EH (cell line): ENCODE data around the gene TMEM184A.
"Not testable (repeated sequence)": the region's sequence is repeated elsewhere in the genome, so short reads cannot be mapped to it uniquely, and the experiment has no call there.

Experiments used
- DNase-seq: peaks from one replicate; pipeline ENCODE4 v3.0.0-alpha.2; 2015; ENCODE audit warnings: low read depth

TMEM184A gene

DNA sequence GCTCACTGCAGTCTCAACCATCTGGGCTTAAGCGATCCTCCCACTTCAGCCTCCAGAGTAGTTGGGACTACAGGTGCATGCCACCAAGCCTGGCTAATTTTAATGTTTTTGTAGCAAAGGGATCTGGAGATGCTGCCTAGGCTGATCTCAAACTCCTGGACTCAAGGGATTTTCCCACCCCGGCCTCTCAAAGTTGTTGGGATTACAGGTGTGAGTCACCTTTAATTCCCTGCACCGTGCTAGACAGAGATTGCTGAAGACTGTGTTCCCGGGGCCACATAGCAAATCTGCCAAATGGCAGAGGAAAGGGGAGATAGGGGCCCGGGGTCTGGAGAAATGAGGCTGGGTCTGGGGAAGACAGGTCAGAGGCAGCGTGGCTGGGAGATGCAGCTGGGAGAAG is 34.5 kb upstream of the TMEM184A start:
- no peak for DNase-seq

DNA sequence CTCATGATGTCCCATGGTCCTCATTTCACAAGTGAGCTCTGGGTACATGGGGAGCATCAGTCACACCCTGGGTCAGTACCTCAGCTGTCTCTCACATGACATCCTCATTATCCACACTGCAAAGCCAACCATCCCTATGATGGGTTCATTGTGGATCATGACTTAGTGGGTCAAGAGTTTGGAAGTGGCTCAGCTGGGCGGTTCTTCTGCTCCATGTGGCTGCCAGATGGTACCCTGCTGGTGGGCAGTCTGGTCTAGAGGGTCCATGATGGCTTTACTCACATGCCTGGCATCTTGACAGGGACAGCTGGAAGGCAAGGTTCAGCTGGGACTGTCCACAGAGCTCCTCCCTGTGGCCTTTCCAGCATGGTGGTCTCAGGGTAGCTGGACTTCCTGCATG is 33.0 kb upstream of the TMEM184A start:
- no peak for DNase-seq

DNA sequence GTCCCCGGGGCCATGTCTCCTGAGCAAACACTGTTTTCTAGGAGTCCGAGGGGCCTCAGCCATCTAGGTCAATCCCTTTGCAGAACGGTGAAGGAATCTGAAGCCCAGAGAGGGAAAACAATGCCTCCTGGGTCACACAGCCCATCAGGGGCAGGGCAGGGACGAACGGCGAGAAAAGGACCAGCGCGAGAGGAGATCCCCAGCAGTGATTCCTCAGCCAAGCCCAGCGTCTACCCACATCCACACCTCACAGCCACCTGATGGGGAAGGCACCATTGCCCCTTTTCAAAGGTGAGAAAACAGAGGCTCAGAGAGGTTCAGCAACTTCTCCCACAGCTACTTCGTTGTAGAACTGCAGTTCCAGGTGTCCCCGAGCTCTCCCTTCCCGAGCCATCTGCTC is 31.7 kb upstream of the TMEM184A start:
- no peak for DNase-seq

DNA sequence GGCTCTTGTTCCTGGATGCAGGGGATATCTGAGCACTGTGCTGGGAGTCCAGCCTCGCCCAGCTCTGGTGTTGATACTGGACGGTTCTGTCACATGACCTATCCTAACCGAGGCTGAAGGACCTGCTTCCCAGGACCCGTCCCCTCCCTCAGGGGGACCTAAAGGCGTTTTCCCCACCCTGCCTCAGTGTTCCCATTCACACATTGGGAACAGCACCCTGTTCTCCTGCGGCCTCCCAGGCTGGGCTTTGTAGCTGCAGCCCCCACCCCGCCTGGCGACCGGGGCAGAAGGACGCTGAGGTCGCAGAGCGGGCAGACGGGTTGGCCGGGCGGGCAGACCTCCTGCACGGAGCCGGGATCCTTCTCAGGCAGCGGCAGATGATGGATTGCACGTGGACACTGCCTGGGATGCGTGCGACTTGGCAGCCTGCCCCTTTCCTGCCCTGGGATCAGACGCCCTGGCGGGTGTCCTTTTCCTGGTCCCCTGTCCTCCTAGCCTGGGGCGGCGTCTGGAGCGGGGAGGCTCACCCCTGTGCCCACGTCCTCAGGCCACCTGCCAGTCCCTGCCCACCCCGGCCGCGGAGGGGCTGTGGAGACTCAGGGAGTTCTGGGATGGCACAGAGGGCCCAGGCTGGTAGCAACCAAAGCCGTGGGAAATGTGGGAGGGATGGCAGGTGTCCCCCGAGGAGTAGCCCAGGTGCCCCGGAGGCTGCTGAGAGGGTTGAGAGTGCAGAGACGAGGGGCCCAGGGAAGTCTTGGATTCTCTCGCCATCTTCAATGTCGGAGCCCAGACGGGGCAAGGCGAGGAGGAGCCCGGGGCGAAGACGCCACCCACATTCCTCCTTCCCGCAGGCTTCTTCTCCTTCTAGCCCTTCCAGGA is 31.1 kb upstream of the TMEM184A start:
- DNase-seq: no peak

DNA sequence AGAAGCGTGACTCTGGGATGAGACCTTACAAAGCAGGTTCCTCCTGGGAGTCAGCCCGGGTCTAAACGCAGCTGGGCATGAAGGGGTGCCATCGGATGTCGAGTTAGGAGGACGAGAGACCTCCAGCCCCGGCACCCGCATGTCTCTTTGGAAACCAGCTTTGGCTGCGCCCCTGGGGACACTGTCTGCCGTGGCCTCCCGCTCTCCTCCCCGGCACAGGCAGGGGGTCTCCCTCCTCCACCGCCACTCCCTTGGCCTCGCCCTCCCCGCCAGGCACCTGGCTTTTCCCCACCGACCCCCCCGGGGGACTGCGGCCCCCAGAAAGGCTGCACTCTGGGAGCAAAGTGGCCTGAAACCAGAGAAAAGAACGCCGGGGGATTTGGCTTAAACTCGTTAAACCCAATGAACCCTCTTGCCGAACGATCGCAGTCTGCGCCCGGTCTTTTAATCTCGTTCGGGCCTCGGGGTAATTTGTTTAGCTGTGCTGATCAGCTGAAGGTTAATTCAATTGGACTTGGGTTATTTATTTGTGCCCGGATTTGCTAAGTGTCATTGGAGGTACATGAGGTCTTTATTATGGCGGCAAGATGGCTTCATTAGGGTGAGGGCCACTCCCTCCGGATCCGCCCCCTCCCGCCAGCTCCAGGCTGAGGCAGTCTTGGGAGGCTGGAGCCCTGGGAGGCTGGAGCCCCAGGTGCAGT is 30.3 kb upstream of the TMEM184A start:
- no peak for DNase-seq

DNA sequence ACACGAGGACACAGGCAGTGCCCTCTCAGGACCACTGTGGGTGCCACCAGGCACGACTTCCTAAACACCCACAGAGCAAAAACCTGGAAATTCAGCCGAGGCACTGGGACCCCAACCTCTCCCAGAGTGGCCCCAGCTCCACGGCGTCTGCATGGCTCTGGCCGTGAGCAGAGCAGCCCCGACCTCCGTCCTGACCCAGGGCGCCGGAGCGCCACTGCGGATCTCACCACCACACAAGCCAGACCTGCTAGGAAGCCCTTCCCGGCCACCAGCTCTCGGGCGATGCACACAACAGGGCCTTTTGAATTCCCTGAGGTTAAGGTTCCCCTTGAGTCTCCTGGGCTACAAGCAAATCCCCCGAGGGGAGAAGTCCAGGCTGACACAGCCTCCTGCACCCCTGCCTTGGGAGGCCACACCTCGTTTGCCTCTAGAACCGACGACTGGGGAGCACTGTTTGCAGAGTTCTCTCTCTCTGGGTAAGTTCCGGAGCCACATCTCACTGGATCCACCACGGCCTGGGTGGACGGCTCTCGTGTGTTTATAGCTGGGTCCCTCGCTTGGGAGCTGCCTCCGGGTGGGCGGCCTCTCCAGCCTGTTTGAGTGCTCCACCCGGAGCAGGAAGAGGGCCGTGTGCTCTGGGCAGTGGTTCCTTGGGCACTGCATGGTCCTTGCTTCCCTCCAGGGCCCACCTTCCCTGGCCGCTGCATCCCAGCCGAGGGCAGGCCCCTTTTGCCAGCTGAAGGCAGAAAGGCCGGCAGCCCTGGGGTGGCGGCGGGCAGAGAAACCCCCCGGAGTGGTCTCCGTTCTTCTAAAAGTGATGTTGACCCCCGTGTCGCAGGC is 29.4 kb upstream of the TMEM184A start:
- DNase-seq: no peak

DNA sequence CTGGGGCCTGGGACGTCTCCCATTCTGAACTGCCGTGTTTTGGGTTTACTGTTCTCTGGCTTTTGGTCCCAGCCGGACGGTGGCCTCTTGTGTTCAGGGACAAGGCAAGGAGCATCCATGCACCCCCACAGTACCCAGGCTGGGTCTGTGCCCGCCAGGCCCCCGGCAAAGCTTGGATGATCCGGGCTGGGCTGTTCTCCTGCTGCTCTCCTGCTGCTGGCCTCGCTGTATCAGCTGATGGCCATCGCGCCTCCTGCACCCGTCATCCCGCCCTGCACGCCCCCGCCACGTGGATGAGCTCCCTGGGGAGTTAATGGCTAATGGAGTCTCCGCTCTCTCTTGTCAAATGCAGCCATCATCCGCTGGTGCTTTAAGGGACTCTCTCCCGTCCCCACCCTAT is 28.7 kb upstream of the TMEM184A start:
- no peak for DNase-seq

DNA sequence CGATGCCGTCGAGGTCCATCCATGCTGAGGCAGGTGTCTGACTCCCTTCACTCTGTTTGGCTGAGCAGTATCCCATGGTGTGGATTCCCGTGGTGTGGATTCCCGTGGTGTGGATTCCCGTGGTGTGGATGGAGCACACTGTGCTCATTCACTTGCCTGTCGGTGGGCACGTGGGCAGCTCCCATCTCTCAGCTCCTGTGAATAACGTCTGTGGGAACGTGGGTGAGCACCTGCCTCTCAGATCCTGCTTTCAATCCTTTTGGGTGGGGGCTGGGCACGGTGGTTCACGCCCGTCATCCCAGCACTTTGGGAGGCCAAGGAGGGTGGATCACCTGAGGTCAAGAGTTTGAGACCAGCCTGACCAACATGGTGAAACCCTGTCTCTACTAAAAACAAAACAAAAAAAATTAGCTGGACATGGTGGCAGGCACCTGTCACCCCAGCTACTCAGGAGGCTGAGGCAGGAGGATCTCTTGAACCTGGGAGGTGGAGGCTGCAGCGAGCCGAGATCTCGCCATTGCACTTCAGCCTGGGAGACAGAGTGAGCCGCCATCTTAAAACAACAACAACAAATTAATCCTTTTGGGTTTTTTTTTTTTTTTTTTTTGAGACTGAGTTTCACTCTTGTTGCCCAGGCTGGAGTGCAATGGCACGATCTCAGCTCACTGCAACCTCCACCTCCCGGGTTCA is 27.4 kb upstream of the TMEM184A start:
- DNase-seq: not testable (repeated sequence)

DNA sequence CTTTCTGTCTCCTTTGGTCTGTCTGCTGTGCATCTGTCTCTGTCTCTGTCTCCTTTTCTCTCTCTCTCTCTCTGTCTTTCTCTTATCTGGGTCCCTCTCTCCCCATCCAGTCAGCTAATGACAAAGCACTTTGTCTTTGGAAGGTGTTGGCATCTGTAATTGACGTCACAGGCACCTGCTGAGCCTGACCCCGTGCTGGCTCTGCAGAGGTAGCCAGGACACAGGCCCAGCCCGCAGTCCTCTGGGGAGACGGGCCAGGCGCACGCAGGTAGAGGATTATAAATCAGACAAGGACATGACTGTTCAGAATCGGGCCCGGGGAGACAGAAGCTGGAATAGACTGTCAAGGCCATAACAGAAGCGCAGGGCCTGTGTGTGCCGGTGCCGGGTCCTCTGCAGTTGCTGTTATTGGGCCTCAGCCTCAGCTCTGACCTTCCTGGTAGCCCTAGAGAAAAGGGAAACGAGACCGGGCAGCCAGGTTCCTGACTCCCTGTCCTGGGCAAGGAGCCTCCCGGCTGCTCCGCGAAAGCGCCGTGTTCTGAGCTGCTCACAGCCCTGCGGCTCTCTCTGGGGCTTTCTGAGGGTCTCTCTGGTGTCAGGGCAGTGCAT is 24.5 kb upstream of the TMEM184A start:
- DNase-seq: no peak

DNA sequence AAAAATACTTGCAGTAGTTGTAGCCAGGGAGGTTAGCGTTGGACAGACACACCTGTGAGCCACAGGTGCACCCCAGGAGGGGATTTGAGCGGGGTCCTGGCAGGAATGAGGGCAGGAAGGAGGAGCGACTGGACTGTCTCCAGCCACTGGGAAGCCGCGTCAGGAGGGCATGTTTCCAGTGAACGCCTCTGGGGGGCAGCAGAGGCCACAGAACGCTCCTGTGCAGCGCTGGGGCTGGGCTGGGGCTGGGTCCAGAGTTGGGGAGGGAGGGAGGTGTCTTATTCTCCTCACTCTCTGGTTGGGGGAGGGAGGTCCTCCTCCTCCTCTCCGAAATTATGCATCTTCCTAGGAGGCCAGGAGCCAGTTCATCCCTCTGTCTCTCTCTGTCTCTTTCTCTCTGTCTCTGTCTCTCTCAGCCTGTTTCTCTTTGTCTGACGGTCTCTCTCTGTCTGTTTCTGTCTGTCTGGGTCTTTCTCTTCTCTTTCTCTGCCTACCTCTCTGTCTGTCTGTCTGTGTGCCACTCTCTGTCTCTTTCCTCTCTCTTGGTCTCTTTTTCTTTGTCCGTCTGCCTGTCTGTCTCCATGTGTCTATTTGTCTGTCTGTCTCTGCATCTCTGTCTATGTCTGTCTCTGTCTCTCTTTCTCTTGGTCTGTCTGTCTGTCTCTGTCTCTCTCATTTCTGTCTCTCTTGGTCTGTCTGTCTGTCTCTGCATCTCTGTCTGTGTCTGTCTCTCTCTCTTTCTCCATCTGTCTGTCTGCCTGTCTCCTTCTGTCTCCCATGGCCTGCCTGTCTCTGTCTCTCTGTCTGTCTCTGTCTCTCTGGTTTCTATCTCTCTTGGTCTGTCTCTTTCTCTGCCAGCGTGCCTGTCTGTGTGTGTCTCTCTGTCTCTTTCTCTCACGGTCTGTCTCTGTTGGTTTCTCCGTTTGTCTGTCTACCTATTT is 23.7 kb upstream of the TMEM184A start:
- DNase-seq: peak; percentile 67

DNA sequence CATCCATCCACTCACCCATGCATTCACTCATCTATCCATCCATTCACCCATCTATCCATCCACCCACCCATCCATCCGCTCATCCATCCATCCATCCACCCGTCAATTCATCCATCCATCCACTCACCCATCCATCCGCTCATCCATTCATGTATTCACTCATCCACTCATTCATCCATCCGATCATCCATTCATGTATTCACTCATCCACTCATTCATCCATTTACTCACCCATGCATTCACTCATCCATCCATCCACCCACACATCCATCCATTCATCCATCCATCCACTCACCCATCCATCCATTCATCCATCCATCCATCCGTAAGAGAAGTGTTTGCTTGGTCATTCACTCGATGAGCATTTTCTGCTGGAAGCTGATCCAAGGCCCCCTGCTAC is 22.5 kb upstream of the TMEM184A start:
- no peak for DNase-seq

DNA sequence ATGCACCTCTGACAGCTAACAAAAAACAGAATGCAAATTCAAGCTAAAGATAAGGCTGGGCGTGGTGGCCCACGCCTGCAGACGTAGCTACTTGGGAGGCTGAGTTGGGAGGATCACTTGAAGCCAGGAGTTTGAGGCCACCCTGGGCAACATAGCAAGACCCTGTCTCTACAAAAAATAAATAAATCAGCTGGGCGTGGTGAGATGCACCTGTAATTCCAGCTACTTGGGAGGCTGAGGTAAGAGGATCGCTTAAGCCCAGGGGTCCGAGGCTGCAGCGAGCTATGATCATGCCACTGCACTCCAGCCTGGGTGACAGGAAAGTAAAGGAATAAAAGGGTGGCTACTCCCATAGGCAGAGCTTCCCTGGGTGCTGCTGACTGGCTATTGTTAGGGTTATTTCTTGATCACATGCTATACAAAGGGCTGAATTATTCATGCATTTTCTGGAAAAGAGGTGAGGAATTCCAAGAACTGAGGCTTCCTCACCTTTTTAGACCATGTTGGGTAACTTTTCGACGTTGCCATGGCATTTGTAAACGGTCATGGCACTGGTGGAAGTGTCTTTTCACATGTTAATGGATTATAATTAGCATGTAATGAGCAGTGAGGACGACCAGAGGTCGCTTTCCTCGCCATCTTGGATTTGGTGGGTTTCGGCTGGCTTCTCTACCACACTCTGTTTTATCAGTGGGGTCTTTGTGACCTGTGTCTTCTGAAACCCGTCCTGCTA is 20.7 kb upstream of the TMEM184A start:
- no peak for DNase-seq

DNA sequence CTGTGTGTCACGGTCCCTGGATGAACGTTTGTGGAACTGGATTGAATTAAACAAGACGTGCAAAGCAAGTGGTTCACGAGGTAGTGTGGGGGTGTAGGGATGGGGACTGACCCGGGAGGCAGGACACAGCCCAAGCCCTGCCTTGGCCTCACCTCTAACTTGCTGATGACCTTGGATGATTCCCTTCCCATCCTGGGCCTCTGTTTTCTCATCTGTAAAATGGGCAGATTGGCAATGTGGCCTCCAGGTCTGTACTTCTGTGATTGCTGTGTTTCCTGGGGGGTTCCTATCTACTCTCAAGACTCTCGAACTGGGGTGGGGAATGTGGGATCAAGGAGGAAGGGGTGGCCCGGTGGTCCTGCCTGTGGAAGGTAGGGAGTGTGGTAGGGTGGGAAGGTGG is 19.8 kb upstream of the TMEM184A start:
- no peak for DNase-seq

DNA sequence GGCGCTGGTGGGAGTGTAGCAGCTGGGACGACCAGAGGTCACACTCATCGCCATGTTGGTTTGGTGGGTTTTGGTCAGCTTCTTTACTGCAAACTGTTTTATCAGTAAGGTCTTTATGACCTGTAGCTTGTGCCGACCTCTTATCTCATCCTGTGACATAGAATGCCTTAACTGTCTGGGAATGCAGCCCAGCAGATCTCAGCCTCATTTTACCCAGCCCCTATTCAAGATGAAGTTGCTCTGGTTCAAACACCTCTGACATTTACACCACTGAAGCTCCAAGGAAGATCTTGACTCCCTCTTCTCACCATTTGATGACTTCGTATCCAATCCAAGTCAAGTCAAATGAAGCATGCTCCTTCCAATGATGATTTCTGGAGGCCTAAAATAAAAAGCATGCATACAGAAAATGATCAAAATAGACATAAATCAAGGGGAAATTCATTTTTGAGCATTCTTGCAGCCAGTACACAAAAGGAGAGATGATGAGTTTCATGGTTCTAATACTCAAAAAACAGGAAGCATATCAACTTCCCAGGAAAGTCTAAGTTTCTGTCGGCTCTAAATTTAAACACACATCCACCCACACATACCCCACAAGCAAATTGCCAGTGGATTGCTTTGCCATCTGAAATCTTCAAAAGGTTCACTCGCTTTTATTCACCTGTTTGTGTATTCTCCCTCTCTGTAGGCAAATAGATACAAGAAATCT is 16.3 kb upstream of the TMEM184A start:
- DNase-seq: no peak

DNA sequence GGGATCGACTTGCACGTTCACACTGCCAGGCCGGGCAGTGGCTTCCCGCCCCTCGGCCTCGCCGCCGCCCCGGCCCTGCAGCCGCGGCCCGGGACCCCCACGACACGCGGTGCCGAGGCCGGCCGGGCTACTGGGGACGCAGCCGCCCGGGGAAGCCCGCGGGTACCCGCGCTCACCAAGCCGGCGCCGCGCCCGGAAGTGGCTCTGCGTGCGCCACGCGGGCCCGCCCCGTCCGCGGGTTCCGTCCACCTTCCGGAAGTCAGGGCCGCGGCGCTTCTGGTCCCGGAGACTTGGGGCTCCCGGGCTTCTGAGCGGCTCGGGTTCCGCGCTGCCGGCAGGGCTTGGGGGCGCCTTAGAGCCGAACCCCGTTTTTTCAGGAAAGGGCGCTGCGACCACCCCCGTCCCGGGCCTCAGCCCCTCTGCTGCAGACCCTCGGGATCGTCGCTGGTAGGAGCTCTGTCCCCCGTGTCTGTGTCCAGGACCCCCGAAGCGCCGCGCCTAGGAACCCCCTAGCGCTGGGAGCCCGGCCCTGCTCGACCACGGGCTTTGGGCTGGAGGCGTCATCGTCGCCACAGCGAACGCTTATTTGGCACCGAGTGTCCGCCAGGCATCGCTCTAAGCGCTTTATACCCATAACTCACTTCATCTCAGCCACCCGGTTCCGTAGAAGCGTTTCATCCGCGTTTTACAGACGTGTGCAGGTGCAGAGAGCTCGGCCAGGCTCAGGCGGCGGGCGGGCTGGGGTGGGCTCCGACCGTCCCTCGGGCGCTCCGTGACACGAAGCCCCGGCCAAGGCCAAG is 14.0 kb upstream of the TMEM184A start, which contains the start of gene PSMG3:
Gene PSMG3 (minus strand): TSS at position 200 of the 800 bp plus-strand sequence. CDS start 693 bp downstream, outside the sequence.
- peak; percentile 87 for DNase-seq

DNA sequence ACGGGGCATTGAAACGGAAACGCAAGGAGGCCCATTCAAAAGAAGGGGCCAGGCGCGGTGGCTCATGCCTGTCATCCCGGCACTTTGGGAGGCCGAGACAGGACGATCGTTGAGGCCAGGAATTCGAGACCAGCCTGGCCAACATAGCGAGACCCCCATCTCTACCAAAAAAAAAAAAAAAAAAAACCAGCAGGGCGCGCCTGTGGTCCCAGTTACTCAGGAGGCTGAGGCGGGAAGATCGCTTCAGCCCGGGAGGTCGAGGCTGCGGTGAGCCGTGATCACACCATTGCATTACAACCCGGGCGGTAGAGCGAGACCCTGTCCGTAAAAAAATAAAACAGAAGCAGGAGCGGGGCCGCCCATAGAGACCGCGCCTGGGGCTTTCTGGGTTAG is 13.4 kb upstream of the TMEM184A start:
- no peak for DNase-seq

DNA sequence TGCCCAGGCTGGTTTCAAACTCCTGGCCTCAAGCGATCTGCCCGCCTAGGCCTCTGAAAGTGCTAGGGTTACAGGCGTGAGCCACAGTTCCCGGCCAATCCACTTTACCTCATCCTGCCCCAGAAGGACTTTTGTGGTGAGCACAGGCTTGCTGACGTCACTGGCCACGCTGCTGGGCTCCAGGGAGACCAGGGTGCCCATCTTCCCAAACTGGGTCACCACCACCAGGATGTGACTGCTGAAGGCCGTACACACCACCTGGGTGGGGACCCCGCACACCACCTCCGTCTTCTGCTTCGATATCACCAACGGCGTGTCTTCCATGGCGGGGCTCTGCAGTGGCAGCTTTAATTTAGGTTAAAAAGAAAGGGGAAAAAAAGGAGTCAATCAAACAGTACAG is 13.0 kb upstream of the TMEM184A start:
- DNase-seq: peak; percentile 20

DNA sequence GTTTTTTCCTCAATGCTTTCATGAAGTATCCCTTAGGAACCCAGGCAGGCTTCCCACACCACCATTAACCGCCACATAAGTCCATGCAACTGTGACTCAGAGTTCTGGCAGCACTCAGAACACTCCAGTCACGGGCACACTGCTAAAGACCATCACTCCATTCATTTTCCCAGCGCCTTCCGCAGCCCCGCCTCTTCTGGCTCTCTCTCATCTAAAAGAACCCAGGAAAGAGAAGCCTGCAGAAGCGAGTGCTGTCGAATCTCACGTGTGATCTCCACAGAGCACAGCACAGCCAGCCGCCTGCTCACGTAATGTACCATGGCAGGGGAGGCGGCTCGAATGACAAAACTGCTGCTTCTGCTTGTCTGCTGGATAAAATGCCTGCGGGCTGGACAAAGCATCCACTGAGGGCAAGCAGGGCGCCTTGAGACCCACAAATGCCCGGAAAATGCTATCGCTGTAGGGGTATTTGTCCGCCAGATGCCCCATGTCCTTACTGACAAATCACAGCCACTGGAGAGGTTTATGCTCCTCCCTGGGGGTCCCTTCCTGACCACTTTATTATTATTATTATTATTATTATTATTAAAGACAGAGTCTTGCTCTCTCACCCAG is 12.0 kb upstream of the TMEM184A start:
- DNase-seq: peak; percentile 73
